H9 (cell line): ENCODE results near the gene MLIP. TPM values are rescaled to one million over a fixed set of nuclear protein-coding genes. Genes with fewer than 3 reads are reported as not detected.

Experiments used
- DNase-seq: peaks from one replicate; pipeline ENCODE4 v3.0.0-alpha.2; 2017
- H2AFZ ChIP-seq: one replicate; pipeline ENCODE4 v1.6.1; 2013; ENCODE audit warnings: mild to moderate bottlenecking, low read length, control low read depth, moderate library complexity
- H2AK5ac ChIP-seq: 2 replicates; pipeline ENCODE4 v1.6.1; 2013; ENCODE audit warnings: low read length, control low read depth, mixed read lengths; ENCODE audit not compliant: insufficient read length
- H2BK120ac ChIP-seq: one replicate; pipeline ENCODE4 v1.6.1; 2013; ENCODE audit warnings: low read depth, mild to moderate bottlenecking, low read length, control low read depth, inconsistent platforms; ENCODE audit not compliant: poor library complexity, severe bottlenecking
- H2BK12ac ChIP-seq: 2 replicates; pipeline ENCODE4 v1.6.1; 2013; ENCODE audit warnings: low read length, control low read depth, mixed read lengths, low read depth; ENCODE audit not compliant: insufficient read length
- H2BK15ac ChIP-seq: 2 replicates; pipeline ENCODE4 v1.6.1; 2013; ENCODE audit warnings: low read depth, low read length, control low read depth
- H2BK20ac ChIP-seq: one replicate; pipeline ENCODE4 v1.6.1; 2013; ENCODE audit warnings: low read depth, mild to moderate bottlenecking, low read length, control low read depth, inconsistent platforms; ENCODE audit not compliant: poor library complexity, severe bottlenecking
- H2BK5ac ChIP-seq: 2 replicates; pipeline ENCODE4 v1.6.1; 2013; ENCODE audit warnings: low read length, control low read depth, mixed read lengths; ENCODE audit not compliant: insufficient read length
- H3K14ac ChIP-seq: 2 replicates; pipeline ENCODE4 v1.6.1; 2013; ENCODE audit warnings: low read length, control low read depth; ENCODE audit not compliant: insufficient read depth
- H3K18ac ChIP-seq: 2 replicates; pipeline ENCODE4 v1.6.1; 2013; ENCODE audit warnings: low read depth, mild to moderate bottlenecking, mixed read lengths, low read length, control low read depth; ENCODE audit not compliant: insufficient read length
- H3K23ac ChIP-seq: 2 replicates; pipeline ENCODE4 v1.6.1; 2013; ENCODE audit warnings: low read length, control low read depth, mixed read lengths, low read depth; ENCODE audit not compliant: insufficient read length
- H3K23me2 ChIP-seq: 2 replicates; pipeline ENCODE4 v1.6.1; 2013; ENCODE audit warnings: low read depth, mild to moderate bottlenecking, mixed read lengths, low read length, control low read depth; ENCODE audit not compliant: insufficient read length, poor library complexity, severe bottlenecking
- H3K27ac ChIP-seq: 2 replicates; pipeline ENCODE4 v1.5.1; 2013; ENCODE audit warnings: low read length, control low read depth, mixed read lengths, low read depth; ENCODE audit not compliant: insufficient read length
- H3K27me3 ChIP-seq: 2 replicates; pipeline ENCODE4 v1.6.1; 2013; ENCODE audit warnings: low read length, control low read depth, inconsistent platforms; ENCODE audit not compliant: insufficient read depth
- H3K4ac ChIP-seq: 2 replicates; pipeline ENCODE4 v1.6.1; 2013; ENCODE audit warnings: low read depth, mild to moderate bottlenecking, control low read depth, inconsistent platforms, low read length, moderate library complexity
- H3K4me1 ChIP-seq: 2 replicates; pipeline ENCODE4 v1.6.1; 2013; ENCODE audit warnings: low read length, control low read depth, inconsistent platforms; ENCODE audit not compliant: insufficient read depth
- H3K4me2 ChIP-seq: 2 replicates; pipeline ENCODE4 v1.6.1; 2013; ENCODE audit warnings: low read length, control low read depth, mixed read lengths; ENCODE audit not compliant: insufficient read length, insufficient read depth
- H3K56ac ChIP-seq: 2 replicates; pipeline ENCODE4 v1.6.1; 2013; ENCODE audit warnings: low read depth, mild to moderate bottlenecking, mixed read lengths, low read length, control low read depth; ENCODE audit not compliant: insufficient read length
- H3K79me1 ChIP-seq: 2 replicates; pipeline ENCODE4 v1.6.1; 2013; ENCODE audit warnings: low read depth, mild to moderate bottlenecking, moderate library complexity, low read length, control low read depth, inconsistent platforms; ENCODE audit not compliant: insufficient read depth, poor library complexity, severe bottlenecking
- H3K79me2 ChIP-seq: 2 replicates; pipeline ENCODE4 v1.6.1; 2013; ENCODE audit warnings: low read length, control low read depth, inconsistent platforms; ENCODE audit not compliant: insufficient read depth
- H3K9ac ChIP-seq: 2 replicates; pipeline ENCODE4 v1.6.1; 2013; ENCODE audit warnings: low read length, control low read depth, mixed read lengths; ENCODE audit not compliant: insufficient read length; ENCODE audit errors: extremely low read depth
- H3K9me3 ChIP-seq: one replicate; pipeline ENCODE4 v1.6.1; 2013; ENCODE audit warnings: low read depth, low read length, inconsistent platforms; ENCODE audit not compliant: control insufficient read depth
- H3T11ph ChIP-seq: one replicate; pipeline ENCODE4 v1.6.1; 2013; ENCODE audit warnings: mild to moderate bottlenecking, low read length, control low read depth, inconsistent platforms
- H4K20me1 ChIP-seq: one replicate; pipeline ENCODE4 v1.6.1; 2013; ENCODE audit not compliant: control insufficient read depth, insufficient read length, insufficient read depth
- H4K5ac ChIP-seq: 2 replicates; pipeline ENCODE4 v1.6.1; 2013; ENCODE audit warnings: low read depth, mild to moderate bottlenecking, mixed read lengths, low read length, control low read depth; ENCODE audit not compliant: insufficient read length
- H4K8ac ChIP-seq: replicated peaks from 2 replicates; pipeline ENCODE4 v1.6.1; 2013; ENCODE audit warnings: low read length, control low read depth, mixed read lengths, low read depth; ENCODE audit not compliant: insufficient read length
- H4K91ac ChIP-seq: 2 replicates; pipeline ENCODE4 v1.6.1; 2013; ENCODE audit warnings: low read depth, mild to moderate bottlenecking, moderate library complexity, mixed read lengths, low read length, control low read depth; ENCODE audit not compliant: insufficient read length
- H3K27ac Mint-ChIP-seq, 3 experiments: 2 replicates in 2 of 3; 3 replicates in 1 of 3; pipeline ENCODE4 v1.8.0; 2020 to 2021; ENCODE audit warnings: mixed read lengths in 3 of 3, mild to moderate bottlenecking in 1 of 3, moderate library complexity in 1 of 3
- H3K27me3 Mint-ChIP-seq: 2 replicates; pipeline ENCODE4 v1.8.0; 2021; ENCODE audit warnings: low read depth, mild to moderate bottlenecking, moderate library complexity, mixed read lengths
- H3K36me3 Mint-ChIP-seq, 3 experiments: 2 replicates in 2 of 3; 3 replicates in 1 of 3; pipeline ENCODE4 v1.8.0; 2020 to 2021; ENCODE audit warnings: low read depth in 3 of 3, mixed read lengths in 3 of 3; ENCODE audit not compliant: insufficient read depth in 1 of 3
- H3K4me1 Mint-ChIP-seq, 2 experiments: 2 replicates each; pipeline ENCODE4 v1.8.0; 2020; ENCODE audit warnings: mixed read lengths in 2 of 2
- H3K4me3 Mint-ChIP-seq, 2 experiments: 2 replicates in 1 of 2; 3 replicates in 1 of 2; pipeline ENCODE4 v1.8.0; 2020 to 2021; ENCODE audit warnings: mild to moderate bottlenecking in 2 of 2, mixed read lengths in 2 of 2, moderate library complexity in 1 of 2
- H3K9me3 Mint-ChIP-seq, 2 experiments: 2 replicates in 1 of 2; 3 replicates in 1 of 2; pipeline ENCODE4 v1.8.0; 2020; ENCODE audit warnings: mild to moderate bottlenecking in 2 of 2, mixed read lengths in 2 of 2, moderate library complexity in 1 of 2
- CTCF ChIP-seq: fragments of 200-600 bp; sonication (generic); conservative IDR thresholded peaks from 3 replicates; pipeline ENCODE4 v1.8.0; 2021; ENCODE audit warnings: antibody characterized with exemption, mild to moderate bottlenecking
- WGBS: extraction: QIAGEN DNeasy Blood & Tissue Kit; methylation state at CpG from one replicate; pipeline ENCODE4 v1.1.7; 2013; ENCODE audit warnings: missing lambda C conversion rate, low lambda C conversion rate, mixed read lengths; ENCODE audit not compliant: insufficient read length; ENCODE audit errors: extremely low coverage; 5-methylcytosine and 5-hydroxymethylcytosine counted together
- total RNA-seq: library from RNA; stranded (reverse); gene quantifications from 2 replicates; pipeline ENCODE4 v1.2.1, GENCODE V29; 2021

The MLIP gene
- total RNA-seq, 1 experiment from 2014 or later: not detected

DNA sequence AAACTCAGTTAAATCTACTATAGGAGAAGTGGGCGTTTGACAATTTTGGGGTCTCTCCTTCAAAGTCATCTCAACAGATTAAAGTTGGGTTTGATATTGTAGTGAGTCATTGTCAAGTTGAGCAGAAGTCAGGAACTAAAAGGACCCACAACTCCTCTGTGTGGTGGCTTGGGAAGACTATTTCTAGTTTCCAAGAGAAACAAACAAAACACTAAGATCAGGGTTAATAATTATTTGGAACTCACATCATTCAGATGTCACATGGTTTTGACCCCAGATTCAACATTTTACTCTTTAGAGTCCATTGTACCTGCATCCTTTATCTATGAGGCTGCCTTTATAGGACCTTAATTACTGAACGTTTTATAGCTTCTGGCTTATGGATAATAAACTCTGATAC, 151.7 kb downstream of the MLIP start:
- no peaks in the 10 kb centered on the region for H3K27me3 ChIP-seq
- WGBS: no CpG with 5 or more reads among the region's 2 CpGs
- no peak overlapping the region for H3T11ph ChIP-seq
- DNase-seq: no peak
- H3K4me1 ChIP-seq: no peaks in the 10 kb centered on the region
- no peak overlapping the region for H3K4me2 ChIP-seq
- no peak overlapping the region for H4K8ac ChIP-seq
- no peak overlapping the region for H2BK15ac ChIP-seq
- Mint-ChIP-seq H3K27me3 (peaks cover 17% of the 10 kb centered on the region), H3K36me3 (no peaks in the 10 kb centered on the region), H3K4me1 (peaks cover 20 to 30% of the 10 kb centered on the region in 2 experiments), H3K27ac (no peak overlapping the region), H3K4me3 (no peak overlapping the region), H3K9me3 (no peaks in the 10 kb centered on the region)
- no peaks in the 10 kb centered on the region for H3K23me2 ChIP-seq
- H2BK12ac ChIP-seq: no peak overlapping the region
- no peak overlapping the region for H3K23ac ChIP-seq
- no peak overlapping the region for H2BK120ac ChIP-seq
- H3K56ac ChIP-seq: no peak overlapping the region
- no peak overlapping the region for H2BK20ac ChIP-seq
- no peaks in the 10 kb centered on the region for H3K79me2 ChIP-seq
- H3K79me1 ChIP-seq: no peaks in the 10 kb centered on the region
- no peaks in the 10 kb centered on the region for H4K20me1 ChIP-seq
- H3K18ac ChIP-seq: no peak overlapping the region
- no peak overlapping the region for H3K27ac ChIP-seq
- H4K91ac ChIP-seq: no peak overlapping the region
- H2AK5ac ChIP-seq: no peak overlapping the region
- no peak overlapping the region for H3K4ac ChIP-seq
- TF ChIP-seq CTCF: no peak
- no peak overlapping the region for H2BK5ac ChIP-seq
- no peaks in the 10 kb centered on the region for H3K9me3 ChIP-seq
- H2AFZ ChIP-seq: no peak overlapping the region
- H4K5ac ChIP-seq: no peak overlapping the region
- H3K14ac ChIP-seq: no peak overlapping the region
- no peak overlapping the region for H3K9ac ChIP-seq
